MM.1S (cell line): ENCODE results near the gene TPI1.
"Not testable (repeated sequence)": the region's sequence is repeated elsewhere in the genome, so short reads cannot be mapped to it uniquely, and the experiment has no call there.

Experiments used
- DNase-seq: peaks from one replicate; pipeline ENCODE4 v3.0.0-alpha.2; 2015
- H2AFZ ChIP-seq: fragments of 300-600 bp; sonication (generic); 2 replicates; pipeline ENCODE4 v1.6.0; 2016; ENCODE audit warnings: antibody characterized with exemption, low read length
- H3F3A ChIP-seq: fragments of 300-600 bp; sonication (generic); 2 replicates; pipeline ENCODE4 v1.6.1; 2016; ENCODE audit warnings: mild to moderate bottlenecking, antibody characterized with exemption, low read length, moderate library complexity, mixed read lengths; ENCODE audit not compliant: insufficient read depth
- H3K27ac ChIP-seq: fragments of 300-600 bp; sonication (generic); 2 replicates; pipeline ENCODE4 v1.5.1; 2016; ENCODE audit warnings: mild to moderate bottlenecking, low read length
- H3K27me3 ChIP-seq: fragments of 300-600 bp; sonication (generic); replicated peaks from 2 replicates; pipeline ENCODE4 v1.6.0; 2016; ENCODE audit warnings: low read length; ENCODE audit not compliant: insufficient read depth
- H3K36me3 ChIP-seq: fragments of 300-600 bp; sonication (generic); replicated peaks from 2 replicates; pipeline ENCODE4 v1.6.1; 2016; ENCODE audit warnings: mild to moderate bottlenecking, low read length, mixed read lengths; ENCODE audit not compliant: insufficient read depth
- H3K4me1 ChIP-seq: fragments of 300-600 bp; sonication (generic); 2 replicates; pipeline ENCODE4 v1.6.1; 2016; ENCODE audit warnings: low read length, mixed read lengths
- H3K4me2 ChIP-seq: fragments of 300-600 bp; sonication (generic); 2 replicates; pipeline ENCODE4 v1.6.0; 2016; ENCODE audit warnings: low read depth, low read length
- H3K4me3 ChIP-seq: fragments of 300-600 bp; sonication (generic); 2 replicates; pipeline ENCODE4 v1.5.1; 2016; ENCODE audit warnings: low read length, mixed read lengths
- H3K79me2 ChIP-seq: fragments of 300-600 bp; sonication (generic); 2 replicates; pipeline ENCODE4 v1.6.1; 2016; ENCODE audit warnings: mixed run types, low read length, mixed read lengths
- H3K9ac ChIP-seq: fragments of 300-600 bp; sonication (generic); 2 replicates; pipeline ENCODE4 v1.6.1; 2016; ENCODE audit warnings: low read length, mixed read lengths
- H3K9me2 ChIP-seq: fragments of 300-600 bp; sonication (generic); replicated peaks from 2 replicates; pipeline ENCODE4 v1.6.1; 2016; ENCODE audit warnings: mild to moderate bottlenecking, low read length, mixed read lengths; ENCODE audit not compliant: insufficient read depth
- H3K9me3 ChIP-seq: fragments of 300-600 bp; sonication (generic); replicated peaks from 2 replicates; pipeline ENCODE4 v1.6.1; 2016; ENCODE audit warnings: mild to moderate bottlenecking, low read length, mixed read lengths; ENCODE audit not compliant: insufficient read depth
- H4K20me1 ChIP-seq: fragments of 300-600 bp; sonication (generic); 2 replicates; pipeline ENCODE4 v1.6.1; 2016; ENCODE audit warnings: mild to moderate bottlenecking, low read length, moderate library complexity, mixed read lengths; ENCODE audit not compliant: insufficient read depth
- CTCF ChIP-seq: fragments of 300-600 bp; sonication (generic); IDR thresholded peaks from 2 replicates; pipeline ENCODE4 v1.5.1; 2016; ENCODE audit warnings: antibody characterized with exemption, low read length, mixed read lengths
- EZH2 ChIP-seq: fragments of 300-600 bp; sonication (generic); optimal IDR thresholded peaks from 2 replicates; pipeline ENCODE3; 2017; ENCODE audit warnings: low read depth, mild to moderate bottlenecking, antibody characterized with exemption, low read length, mixed read lengths
- EZH2phosphoT487 ChIP-seq: fragments of 300-600 bp; sonication (generic); IDR thresholded peaks from 2 replicates; pipeline ENCODE4 v1.6.1; 2018; ENCODE audit warnings: antibody characterized with exemption, low read length

Gene TPI1

GRCh38 chr12:6883252-6883651 is 15.9 kb downstream of the TPI1 start:
- Histone ChIP-seq H3K36me3 (no peaks in the 10 kb centered on the region), H3F3A (no peaks in the 10 kb centered on the region), H3K4me2 (no peak overlapping the region), H3K79me2 (no peaks in the 10 kb centered on the region), H4K20me1 (no peaks in the 10 kb centered on the region), H3K9me3 (no peaks in the 10 kb centered on the region), H3K27me3 (no peaks in the 10 kb centered on the region), H3K27ac (no peak overlapping the region), H3K9ac (no peak overlapping the region), H3K4me1 (no peaks in the 10 kb centered on the region), H2AFZ (no peak overlapping the region), H3K4me3 (no peak overlapping the region), H3K9me2 (no peaks in the 10 kb centered on the region)
- TF ChIP-seq EZH2 = no peak
- no peak for TF ChIP-seq EZH2phosphoT487
- no peak for DNase-seq

GRCh38 chr12:6883683-6884082 is 16.4 kb downstream of the TPI1 start:
- no peak for DNase-seq
- no peaks in the 10 kb centered on the region for H3K27me3 ChIP-seq
- no peaks in the 10 kb centered on the region for H3F3A ChIP-seq
- H4K20me1 ChIP-seq = no peaks in the 10 kb centered on the region
- H3K79me2 ChIP-seq = no peaks in the 10 kb centered on the region
- H3K27ac ChIP-seq = no peak overlapping the region
- no peaks in the 10 kb centered on the region for H3K4me1 ChIP-seq
- no peaks in the 10 kb centered on the region for H3K9me3 ChIP-seq
- no peak overlapping the region for H3K4me3 ChIP-seq
- TF ChIP-seq CTCF = no peak
- TF ChIP-seq EZH2phosphoT487 = no peak
- TF ChIP-seq EZH2 = no peak
- H3K36me3 ChIP-seq = no peaks in the 10 kb centered on the region
- no peak overlapping the region for H2AFZ ChIP-seq
- no peaks in the 10 kb centered on the region for H3K9me2 ChIP-seq
- no peak overlapping the region for H3K4me2 ChIP-seq
- no peak overlapping the region for H3K9ac ChIP-seq

- Histone ChIP-seq H3F3A (no peaks in the 10 kb centered on the region), H3K9me2 (no peaks in the 10 kb centered on the region), H3K4me1 (no peaks in the 10 kb centered on the region), H3K4me3 (no peak overlapping the region), H3K9me3 (no peaks in the 10 kb centered on the region), H4K20me1 (no peaks in the 10 kb centered on the region), H3K36me3 (no peaks in the 10 kb centered on the region), H2AFZ (no peak overlapping the region), H3K9ac (no peak overlapping the region), H3K4me2 (no peak overlapping the region), H3K27me3 (no peaks in the 10 kb centered on the region), H3K27ac (no peak overlapping the region), H3K79me2 (no peaks in the 10 kb centered on the region)
- no peak for TF ChIP-seq CTCF
- TF ChIP-seq EZH2 = no peak
- TF ChIP-seq EZH2phosphoT487 = no peak
- DNase-seq = no peak
These were observed 17.2 kb downstream of the TPI1 start for GRCh38 chr12:6884539-6884938.

- not testable (repeated sequence) for H3K4me3 ChIP-seq
These were observed 19.1 kb downstream of the TPI1 start for GRCh38 chr12:6886206-6886999.

More at GRCh38 chr12:6886206-6886999, 19.1 kb downstream of the TPI1 start:
- not testable (repeated sequence) for H4K20me1 ChIP-seq, H3K9ac ChIP-seq, H3K79me2 ChIP-seq, H3K9me2 ChIP-seq, H3K9me3 ChIP-seq, H3K27me3 ChIP-seq, H3K36me3 ChIP-seq, H3K27ac ChIP-seq, DNase-seq, H3F3A ChIP-seq, H2AFZ ChIP-seq, H3K4me1 ChIP-seq, H3K4me2 ChIP-seq
